Measurements from ENCODE around the gene ARID4A. TPM values are rescaled to one million over a fixed set of nuclear protein-coding genes. Genes with fewer than 3 reads are reported as not detected.
"Not testable (repeated sequence)": the region's sequence is repeated elsewhere in the genome, so short reads cannot be mapped to it uniquely, and the experiment has no call there.

ARID4A gene
- total and polyA plus RNA-seq, 11 donors = 5.6 to 23.1 (median 15.5) TPM

DNA sequence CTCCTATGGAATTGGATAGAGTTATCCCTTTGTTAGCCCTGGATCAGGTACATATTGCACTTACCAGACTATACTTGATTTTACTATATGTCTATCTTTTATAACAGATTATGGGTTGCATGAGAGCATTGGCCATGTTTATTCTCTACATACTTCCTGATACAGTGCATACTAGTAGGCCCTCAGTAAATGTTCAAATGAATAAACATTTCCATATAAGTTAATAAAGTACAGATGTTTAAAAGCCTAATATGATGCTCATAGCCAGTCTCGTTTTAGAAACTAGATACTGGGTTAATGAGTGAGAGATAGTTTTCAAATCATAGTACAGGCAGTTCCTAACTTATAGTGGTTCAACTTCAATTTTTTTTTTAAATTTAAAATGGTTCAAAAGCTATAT, 57.9 kb downstream of the ARID4A start:
- peaks cover 0 to 25% (median 4%) of the 10 kb centered on the region in 12 donors for H3K4me1 ChIP-seq
- no peak for DNase-seq
- H3K4me3 ChIP-seq = no peak overlapping the region
- no peaks in the 10 kb centered on the region for H3K27me3 ChIP-seq
- H3K27ac ChIP-seq = peak overlapping the region in 1 of 12 donors; percentile 6
- intact Hi-C loops (cut with DNase I) = no loop called here
- TF ChIP-seq CTCF (IDR thresholded peaks at IDR 0.05) (no peak), POLR2A (IDR thresholded peaks at IDR 0.05) (no peak)
- ATAC-seq = no peak
- peaks cover 2 to 93% (median 81%) of the 10 kb centered on the region in 9 donors for H3K36me3 ChIP-seq
- H3K9me3 ChIP-seq = no peaks in the 10 kb centered on the region
- WGBS, 4 donors = 84 to 99% (median 98%) methylated on average over 1 of the region's 1 CpG

GRCh38 chr14:58362272-58362671, 63.9 kb downstream of the ARID4A start:
- not testable (repeated sequence) for H3K4me1 ChIP-seq, ATAC-seq, H3K27ac ChIP-seq, H3K4me3 ChIP-seq, DNase-seq, H3K9me3 ChIP-seq, H3K27me3 ChIP-seq
- intact Hi-C loops (cut with DNase I) = loop anchor here in 5 of 10 donors (5.0 to 10.0 kb wide), 3 partner anchors 247 to 257 kb away; no protein-coding TSS in a partner anchor
- WGBS, 4 donors = 98 to 100% (median 100%) methylated on average over 1 of the region's 1 CpG
- peaks cover 2 to 97% (median 82%) of the 10 kb centered on the region in 9 donors for H3K36me3 ChIP-seq

DNA sequence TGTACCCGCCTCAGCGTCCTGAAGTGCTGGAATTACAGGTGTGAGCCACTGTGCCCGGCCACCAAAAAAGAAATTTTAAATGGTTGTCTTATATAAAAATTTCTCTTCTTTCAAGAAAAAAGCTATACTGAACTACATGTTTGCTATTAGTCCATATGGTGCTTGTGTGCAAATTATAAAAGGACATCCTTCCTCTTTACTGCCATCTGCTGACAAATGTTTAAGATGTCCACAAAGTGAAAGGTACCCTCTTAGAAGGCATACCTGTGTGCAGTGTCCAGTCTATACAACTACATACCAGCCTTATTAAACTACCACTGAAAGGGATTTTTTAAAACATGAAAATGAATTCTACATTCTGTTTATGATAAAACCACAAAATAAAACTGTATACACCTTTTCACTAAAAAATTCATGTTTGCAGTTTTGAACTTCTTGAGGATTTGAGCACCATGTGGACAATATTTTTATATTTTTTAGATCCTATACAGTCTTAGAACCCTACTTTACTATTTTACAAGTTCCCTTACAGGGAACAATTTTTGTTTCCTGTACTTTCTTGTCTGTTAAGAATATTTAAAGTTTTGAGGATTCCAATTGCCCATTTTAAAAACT, 64.5 kb downstream of the ARID4A start:
- Histone ChIP-seq H3K27me3 (no peaks in the 10 kb centered on the region), H3K4me3 (no peak overlapping the region), H3K36me3 (peaks cover 2 to 97% (median 82%) of the 10 kb centered on the region in 9 donors), H3K9me3 (no peaks in the 10 kb centered on the region), H3K4me1 (peaks cover 0 to 6% (median 0%) of the 10 kb centered on the region in 12 donors), H3K27ac (no peak overlapping the region)
- ATAC-seq (no peak), DNase-seq (no peak)
- peak in 9 of 12 donors; percentile 7 to 44 (median 19) for TF ChIP-seq CTCF (IDR thresholded peaks at IDR 0.05)
- no peak for TF ChIP-seq POLR2A (IDR thresholded peaks at IDR 0.05)
- WGBS, 4 donors = 92 to 97% (median 94%) methylated on average over 3 of the region's 3 CpGs
- intact Hi-C loops (cut with DNase I) = loop anchor here in 5 of 10 donors (5.0 to 10.0 kb wide), 3 partner anchors 248 to 258 kb away; no protein-coding TSS in a partner anchor

GRCh38 chr14:58364316-58364715, 66.0 kb downstream of the ARID4A start:
- H3K36me3 ChIP-seq = peaks cover 1 to 100% (median 86%) of the 10 kb centered on the region in 9 donors
- no peak for TF ChIP-seq CTCF (IDR thresholded peaks at IDR 0.05)
- no peak for TF ChIP-seq POLR2A (IDR thresholded peaks at IDR 0.05)
- no peak for DNase-seq
- no peaks in the 10 kb centered on the region for H3K9me3 ChIP-seq
- ATAC-seq = no peak
- no peaks in the 10 kb centered on the region for H3K27me3 ChIP-seq
- 73 to 82% (median 77%) methylated on average over 4 of the region's 4 CpGs for whole genome bisulfite sequencing, 4 donors
- no peak overlapping the region for H3K27ac ChIP-seq
- intact Hi-C loops (cut with DNase I) = loop anchor here in 5 of 10 donors (5.0 to 10.0 kb wide), 3 partner anchors 250 to 260 kb away; no protein-coding TSS in a partner anchor
- H3K4me3 ChIP-seq = no peak overlapping the region
- H3K4me1 ChIP-seq = peaks cover 0 to 6% (median 0%) of the 10 kb centered on the region in 12 donors

All from heart left ventricle (tissue), 16 donors.